H1 (cell line): ENCODE measurements around the gene SS18L1. TPM values are rescaled to one million over a fixed set of nuclear protein-coding genes. Genes with fewer than 3 reads are reported as not detected.
A peak's percentile ranks its signal among the peaks of the same experiment; 100 is the strongest.

Experiments used
- ASH2L ChIP-seq: fragments of 200-600, 300-600 bp; sonication (generic); IDR thresholded peaks from one replicate; pipeline ENCODE4 v1.7.1; 2017; ENCODE audit warnings: low read length
- CBX5 ChIP-seq: fragments of 300-800, 300-1000 bp; sonication (generic); IDR thresholded peaks from 2 replicates; pipeline ENCODE4 v1.7.1; 2016; ENCODE audit warnings: antibody characterized with exemption, low read length, low read depth
- CHD2 ChIP-seq: IDR thresholded peaks from 2 replicates; pipeline ENCODE4 v1.6.1; 2012; ENCODE audit warnings: low read length, improper control_type of control experiment
- CREB1 ChIP-seq: IDR thresholded peaks from 2 replicates; pipeline ENCODE4 v1.6.1; 2012; ENCODE audit warnings: inconsistent platforms
- CTBP2 ChIP-seq: IDR thresholded peaks from 2 replicates; pipeline ENCODE4 v1.7.0; 2011; ENCODE audit warnings: borderline replicate concordance, mild to moderate bottlenecking, moderate library complexity, mixed read lengths, low read length; ENCODE audit not compliant: insufficient read depth, insufficient read length
- GTF2F1 ChIP-seq: IDR thresholded peaks from 2 replicates; pipeline ENCODE4 v1.6.1; 2012; ENCODE audit warnings: low read depth, low read length, improper control_type of control experiment, borderline replicate concordance
- HDAC2 ChIP-seq, 2 experiments: fragments of 300-600 bp in 1 of 2; sonication (generic) in 1 of 2; IDR thresholded peaks; 2 replicates each; pipeline ENCODE4 v1.6.1; 2011 to 2012; ENCODE audit warnings: low read depth in 2 of 2, low read length in 2 of 2, mild to moderate bottlenecking in 2 of 2, moderate library complexity in 2 of 2, borderline replicate concordance in 1 of 2, inconsistent platforms in 1 of 2
- HDAC6 ChIP-seq: IDR thresholded peaks from one replicate; pipeline ENCODE4 v1.7.1; 2012; ENCODE audit warnings: low read depth, mild to moderate bottlenecking, inconsistent platforms, low read length, moderate library complexity
- JUN ChIP-seq: IDR thresholded peaks from 2 replicates; pipeline ENCODE4 v1.6.1; 2011; ENCODE audit warnings: low read depth, mild to moderate bottlenecking, improper control_type of control experiment, low read length
- JUND ChIP-seq: IDR thresholded peaks from 2 replicates; pipeline ENCODE4 v1.6.1; 2011; ENCODE audit warnings: mild to moderate bottlenecking, improper control_type of control experiment, low read length
- KDM1A ChIP-seq: fragments of 200-600, 300-600 bp; sonication (generic); IDR thresholded peaks from 2 replicates; pipeline ENCODE4 v1.7.1; 2016; ENCODE audit warnings: mild to moderate bottlenecking, low read length, borderline replicate concordance
- PHF8 ChIP-seq: fragments of 200-600 bp; sonication (generic); conservative IDR thresholded peaks from 2 replicates; pipeline ENCODE4 v1.7.1; 2012; ENCODE audit warnings: low read depth, mild to moderate bottlenecking, inconsistent platforms, low read length, moderate library complexity
- POLR2A ChIP-seq, 2 experiments: IDR thresholded peaks; 1 replicate in 1 of 2; 2 replicates in 1 of 2; pipeline ENCODE4 v1.6.1; 2011; ENCODE audit warnings: low read depth in 2 of 2, low read length in 2 of 2, mild to moderate bottlenecking in 2 of 2; ENCODE audit errors: control extremely low read depth in 1 of 2
- RAD21 ChIP-seq, 2 experiments: IDR thresholded peaks in 1 of 2; conservative IDR thresholded peaks in 1 of 2; 2 replicates each; pipeline ENCODE4 v1.6.1; 2011; ENCODE audit warnings: low read depth in 2 of 2, low read length in 2 of 2, improper control_type of control experiment in 1 of 2, inconsistent platforms in 1 of 2, mild to moderate bottlenecking in 1 of 2, moderate library complexity in 1 of 2
- RBBP5 ChIP-seq: IDR thresholded peaks from 2 replicates; pipeline ENCODE4 v1.7.1; 2012; ENCODE audit warnings: low read depth, mild to moderate bottlenecking, inconsistent platforms, low read length, moderate library complexity, borderline replicate concordance
- SP2 ChIP-seq: IDR thresholded peaks from 2 replicates; pipeline ENCODE4 v1.6.1; 2012; ENCODE audit warnings: mild to moderate bottlenecking, low read length, inconsistent platforms
- TAF1 ChIP-seq: IDR thresholded peaks from 2 replicates; pipeline ENCODE4 v1.6.1; 2011; ENCODE audit warnings: mild to moderate bottlenecking, low read depth, low read length
- polyA plus RNA-seq, 7 experiments: library from polyadenylated mRNA; depleted of rRNA in 3 of 7; stranded (reverse) in 5 of 7; unstranded in 2 of 7; fragments of >200 nt in 5 of 7; fragments of 200-250 nt in 2 of 7; gene quantifications; 1 replicate in 5 of 7; 2 replicates in 1 of 7; 4 replicates in 1 of 7; pipeline versions ENCODE4 v1.2.1 to v1.2.3, GENCODE V29; 2011 to 2013; ENCODE audit warnings: missing spikeins in 2 of 7, mixed read lengths in 2 of 7
- total RNA-seq: library from RNA; stranded (reverse); fragmentation: NEBNext Ultra II Directional; extraction: Animal tissue kit (Norgen Biotek cat#: 25700); gene quantifications from 2 replicates; pipeline ENCODE4 v1.2.1, GENCODE V29; 2021
- TF ChIP-seq, protein P1 (sequence below): IDR thresholded peaks from 2 replicates; pipeline ENCODE4 v1.6.1; 2011; ENCODE audit warnings: low read length, improper control_type of control experiment
- TF ChIP-seq, protein P2 (sequence below): IDR thresholded peaks from 2 replicates; pipeline ENCODE4 v1.6.1; 2012; ENCODE audit warnings: inconsistent platforms

Gene SS18L1
- total and polyA plus RNA-seq, 2 of the 8 experiments (the other 6 are each of a cell fraction or from before 2014, with no cell fraction given), result 28.4 to 29.7 TPM

DNA sequence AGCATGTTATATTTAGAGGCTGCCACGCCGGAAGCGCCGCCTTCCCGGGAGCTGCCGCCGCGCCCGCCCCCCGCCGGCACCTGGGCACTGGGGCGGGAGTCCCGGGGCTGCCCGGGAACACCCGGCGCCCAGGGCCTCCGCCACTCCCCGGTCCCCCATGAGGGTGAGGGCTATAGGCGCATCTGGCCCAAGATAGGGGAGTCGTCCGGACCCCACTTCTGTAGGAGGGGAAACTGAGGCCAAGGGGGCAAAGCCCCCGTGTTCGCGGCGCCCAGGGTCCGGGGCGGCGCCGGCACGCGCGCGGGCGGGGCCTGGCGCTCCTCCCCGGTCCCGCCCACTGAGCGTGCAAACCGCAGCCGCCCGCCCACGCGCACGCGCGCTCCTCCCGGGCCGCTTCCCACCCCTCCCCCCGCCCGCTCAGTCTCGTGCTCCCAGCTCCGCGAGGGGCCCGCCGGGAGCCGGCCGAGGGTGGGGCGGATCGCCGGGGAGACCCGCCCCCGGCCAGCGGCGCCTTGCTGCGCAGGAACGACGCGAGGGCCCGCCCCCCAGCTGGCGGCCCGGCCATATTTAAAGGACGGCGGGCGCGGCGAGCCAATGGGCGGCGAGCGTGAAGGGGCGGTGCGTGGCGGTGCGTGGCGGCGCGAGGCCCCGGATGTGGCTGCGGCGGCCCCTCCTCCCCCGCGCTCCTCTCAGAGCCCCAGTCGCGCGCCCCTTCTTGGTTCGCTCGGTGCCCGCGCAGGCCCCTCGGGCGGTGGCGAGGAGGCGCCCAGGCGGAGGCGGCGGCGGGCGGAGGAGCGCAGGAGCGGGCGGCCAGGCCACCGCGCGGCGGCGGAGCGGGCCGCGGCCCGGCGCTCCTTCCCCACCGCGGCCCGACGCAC lies 21.6 kb upstream of the SS18L1 start, which contains the start of gene LSM14B (continued):
- no peak for TF ChIP-seq HDAC6
- no peak for TF ChIP-seq CTBP2
- no peak; a peak in 1 of 4 replicates for TF ChIP-seq RAD21 (IDR thresholded peaks at IDR 0.05 in 1 of 2, conservative IDR thresholded peaks at IDR 0.05 in 1 of 2; ENCODE audit: low read depth in 2 of 2, low read length in 2 of 2)
- TF ChIP-seq PHF8, result peak; percentile 56
- TF ChIP-seq HDAC2 (IDR thresholded peaks at IDR 0.05; ENCODE audit: borderline replicate concordance in 1 of 2, low read depth in 2 of 2, low read length in 2 of 2), result peak; percentile 88 to 94; a peak in 2 of 4 replicates
- TF ChIP-seq JUND, result no peak
- no peak for TF ChIP-seq SP2
- TF ChIP-seq JUN, result no peak
- no peak for TF ChIP-seq CHD2
- peak in 1 of 2 experiments; percentile 60; a peak in 1 of 3 replicates for TF ChIP-seq POLR2A (IDR thresholded peaks at IDR 0.05; ENCODE audit: control extremely low read depth in 1 of 2, low read depth in 2 of 2, low read length in 2 of 2)
- TF ChIP-seq GTF2F1, result no peak
- peak; percentile 50 for TF ChIP-seq CREB1
- TF ChIP-seq CBX5, result no peak
- TF ChIP-seq, protein P1, sequence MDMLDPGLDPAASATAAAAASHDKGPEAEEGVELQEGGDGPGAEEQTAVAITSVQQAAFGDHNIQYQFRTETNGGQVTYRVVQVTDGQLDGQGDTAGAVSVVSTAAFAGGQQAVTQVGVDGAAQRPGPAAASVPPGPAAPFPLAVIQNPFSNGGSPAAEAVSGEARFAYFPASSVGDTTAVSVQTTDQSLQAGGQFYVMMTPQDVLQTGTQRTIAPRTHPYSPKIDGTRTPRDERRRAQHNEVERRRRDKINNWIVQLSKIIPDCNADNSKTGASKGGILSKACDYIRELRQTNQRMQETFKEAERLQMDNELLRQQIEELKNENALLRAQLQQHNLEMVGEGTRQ, result no peak
- no peak for TF ChIP-seq RBBP5
- TF ChIP-seq KDM1A, result no peak
- TF ChIP-seq TAF1, result peak; percentile 72
- TF ChIP-seq, protein P2, sequence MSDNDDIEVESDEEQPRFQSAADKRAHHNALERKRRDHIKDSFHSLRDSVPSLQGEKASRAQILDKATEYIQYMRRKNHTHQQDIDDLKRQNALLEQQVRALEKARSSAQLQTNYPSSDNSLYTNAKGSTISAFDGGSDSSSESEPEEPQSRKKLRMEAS, result peak; percentile 42; the same call in 1 of the 2 replicates
- no peak for TF ChIP-seq ASH2L
